Smooth muscle cell (in vitro differentiated cells): Measurements from ENCODE around the gene ATP6V0D1. TPM values are rescaled to one million over a fixed set of nuclear protein-coding genes. Genes with fewer than 3 reads are reported as not detected.

ENCODE experiments used
- DNase-seq: peaks from one replicate; lab custom pipeline; 2025; ENCODE audit not compliant: unreplicated experiment; lab: John Stamatoyannopoulos, UW
- H2AFZ ChIP-seq: fragments of 200-600 bp; sonication (generic); 2 replicates; pipeline ENCODE4 v1.6.0; 2016; ENCODE audit warnings: antibody characterized with exemption, low read depth, mild to moderate bottlenecking
- H3F3A ChIP-seq: fragments of 200-600 bp; sonication (generic); 2 replicates; pipeline ENCODE4 v1.6.0; 2017; ENCODE audit warnings: antibody characterized with exemption, low read depth
- H3K27ac ChIP-seq: fragments of 200-600 bp; sonication (generic); 2 replicates; pipeline ENCODE4 v1.5.1; 2016; ENCODE audit warnings: low read depth, mild to moderate bottlenecking
- H3K27me3 ChIP-seq: fragments of 200-600 bp; sonication (generic); 2 replicates; pipeline ENCODE4 v1.6.1; 2016; ENCODE audit warnings: low read depth, mild to moderate bottlenecking
- H3K36me3 ChIP-seq: fragments of 200-600 bp; sonication (generic); 2 replicates; pipeline ENCODE4 v1.5.1; 2016; ENCODE audit warnings: low read depth
- H3K4me1 ChIP-seq: fragments of 200-600 bp; sonication (generic); 2 replicates; pipeline ENCODE4 v1.5.1; 2016; ENCODE audit warnings: low read depth
- H3K4me2 ChIP-seq: fragments of 200-600 bp; sonication (generic); 2 replicates; pipeline ENCODE4 v1.6.0; 2016; ENCODE audit warnings: mild to moderate bottlenecking
- H3K4me3 ChIP-seq: fragments of 200-600 bp; sonication (generic); 2 replicates; pipeline ENCODE4 v1.5.1; 2016; ENCODE audit warnings: mild to moderate bottlenecking
- H3K79me2 ChIP-seq: fragments of 200-600 bp; sonication (generic); 2 replicates; pipeline ENCODE4 v1.6.0; 2016; ENCODE audit warnings: low read depth, mild to moderate bottlenecking
- H3K9ac ChIP-seq: fragments of 200-600 bp; sonication (generic); 2 replicates; pipeline ENCODE4 v1.6.0; 2016; ENCODE audit warnings: low read depth
- H3K9me3 ChIP-seq: fragments of 200-600 bp; sonication (generic); replicated peaks from 2 replicates; pipeline ENCODE4 v1.5.1; 2016; ENCODE audit warnings: low read depth
- H4K20me1 ChIP-seq: fragments of 200-600 bp; sonication (generic); 2 replicates; pipeline ENCODE4 v1.6.0; 2016; ENCODE audit warnings: low read depth
- WGBS: methylation state at CpG from one replicate; pipeline ENCODE4 v1.1.7; 2016; ENCODE audit warnings: low lambda C conversion rate; 5-methylcytosine and 5-hydroxymethylcytosine counted together
- polyA plus RNA-seq: library from polyadenylated mRNA; unstranded; fragments of >200 nt; fragmentation: Nextera tagmentation; extraction: Ambion mirVana; gene quantifications from 2 replicates; pipeline ENCODE4 v1.2.1, GENCODE V29; 2016
- total RNA-seq: library from RNA; depleted of rRNA; stranded (reverse); fragments of >200 nt; gene quantifications from 2 replicates; pipeline ENCODE4 v1.2.3, GENCODE V29; 2014
- TF ChIP-seq, protein P1 (sequence below): fragments of 200-600 bp; sonication (generic); IDR thresholded peaks from 2 replicates; pipeline ENCODE4 v1.5.1; 2017; ENCODE audit warnings: borderline replicate concordance, mild to moderate bottlenecking, antibody characterized with exemption; ENCODE audit not compliant: insufficient read depth, poor library complexity, severe bottlenecking

ATP6V0D1 gene
- total and polyA plus RNA-seq, 2 experiments from 2014 or later, result 96.8 to 114 TPM

DNA sequence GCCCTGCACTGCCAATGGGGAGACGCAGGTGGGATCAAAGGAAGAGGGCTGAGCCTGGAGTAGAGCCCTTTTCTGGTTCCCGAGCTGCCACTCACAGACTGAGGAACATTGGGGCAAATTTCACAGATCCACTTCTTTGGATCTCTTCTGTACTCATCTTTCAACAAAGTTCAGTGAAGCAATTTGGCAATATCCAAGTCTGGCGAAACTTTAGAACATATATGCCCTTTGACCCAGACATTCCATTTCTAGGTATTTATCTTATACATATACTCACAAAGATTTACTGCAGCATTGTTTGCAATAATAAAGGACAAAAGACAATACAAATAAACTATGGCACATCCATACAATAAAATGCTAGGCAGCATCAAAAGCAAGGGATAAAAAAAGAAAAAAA lies 69.6 kb downstream of the ATP6V0D1 start:
- peaks cover 17% of the 10 kb centered on the region for H4K20me1 ChIP-seq
- H3K36me3 ChIP-seq, result no peaks in the 10 kb centered on the region
- H3F3A ChIP-seq, result peaks cover 4% of the 10 kb centered on the region
- no peaks in the 10 kb centered on the region for H3K27me3 ChIP-seq
- WGBS, result 94% methylated on average over 3 of the region's 3 CpGs
- H3K9ac ChIP-seq, result no peak overlapping the region
- TF ChIP-seq, protein P1, sequence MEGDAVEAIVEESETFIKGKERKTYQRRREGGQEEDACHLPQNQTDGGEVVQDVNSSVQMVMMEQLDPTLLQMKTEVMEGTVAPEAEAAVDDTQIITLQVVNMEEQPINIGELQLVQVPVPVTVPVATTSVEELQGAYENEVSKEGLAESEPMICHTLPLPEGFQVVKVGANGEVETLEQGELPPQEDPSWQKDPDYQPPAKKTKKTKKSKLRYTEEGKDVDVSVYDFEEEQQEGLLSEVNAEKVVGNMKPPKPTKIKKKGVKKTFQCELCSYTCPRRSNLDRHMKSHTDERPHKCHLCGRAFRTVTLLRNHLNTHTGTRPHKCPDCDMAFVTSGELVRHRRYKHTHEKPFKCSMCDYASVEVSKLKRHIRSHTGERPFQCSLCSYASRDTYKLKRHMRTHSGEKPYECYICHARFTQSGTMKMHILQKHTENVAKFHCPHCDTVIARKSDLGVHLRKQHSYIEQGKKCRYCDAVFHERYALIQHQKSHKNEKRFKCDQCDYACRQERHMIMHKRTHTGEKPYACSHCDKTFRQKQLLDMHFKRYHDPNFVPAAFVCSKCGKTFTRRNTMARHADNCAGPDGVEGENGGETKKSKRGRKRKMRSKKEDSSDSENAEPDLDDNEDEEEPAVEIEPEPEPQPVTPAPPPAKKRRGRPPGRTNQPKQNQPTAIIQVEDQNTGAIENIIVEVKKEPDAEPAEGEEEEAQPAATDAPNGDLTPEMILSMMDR, result no peak
- DNase-seq, result no peak
- no peaks in the 10 kb centered on the region for H3K9me3 ChIP-seq
- no peak overlapping the region for H3K27ac ChIP-seq
- no peak overlapping the region for H2AFZ ChIP-seq
- no peak overlapping the region for H3K4me3 ChIP-seq
- peaks cover 6% of the 10 kb centered on the region for H3K4me1 ChIP-seq
- H3K4me2 ChIP-seq, result no peak overlapping the region
- H3K79me2 ChIP-seq, result no peaks in the 10 kb centered on the region

DNA sequence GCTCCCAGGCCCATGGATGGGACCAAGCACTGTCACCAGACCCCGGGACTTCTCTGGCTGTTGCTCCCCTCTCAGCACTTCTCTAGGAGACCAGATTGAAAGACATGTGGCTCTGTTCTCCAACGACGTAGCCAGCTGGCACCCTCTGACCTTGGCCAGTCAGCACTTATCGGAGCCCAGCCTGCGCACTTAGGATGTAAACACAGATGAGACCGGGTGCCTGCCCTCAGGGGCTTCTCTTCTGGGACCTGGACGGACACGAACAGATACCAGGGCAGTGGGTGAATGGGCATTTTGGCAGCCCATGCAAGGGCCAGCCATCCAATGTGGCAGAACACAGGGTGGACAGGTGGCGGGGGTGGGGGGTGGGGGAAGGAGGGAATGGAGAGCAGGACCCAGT lies 71.3 kb downstream of the ATP6V0D1 start:
- DNase-seq, result no peak
- no peaks in the 10 kb centered on the region for H3K36me3 ChIP-seq
- WGBS, result 93% methylated on average over 9 of the region's 9 CpGs
- no peaks in the 10 kb centered on the region for H3K79me2 ChIP-seq
- H3K4me2 ChIP-seq, result no peak overlapping the region
- TF ChIP-seq, protein P1, result no peak
- H3K27me3 ChIP-seq, result no peaks in the 10 kb centered on the region
- H4K20me1 ChIP-seq, result peaks cover 17% of the 10 kb centered on the region
- no peaks in the 10 kb centered on the region for H3K9me3 ChIP-seq
- H3K4me1 ChIP-seq, result no peaks in the 10 kb centered on the region
- H3K27ac ChIP-seq, result no peak overlapping the region
- no peak overlapping the region for H3K4me3 ChIP-seq
- H2AFZ ChIP-seq, result no peak overlapping the region
- no peak overlapping the region for H3K9ac ChIP-seq
- peaks cover 4% of the 10 kb centered on the region for H3F3A ChIP-seq

DNA sequence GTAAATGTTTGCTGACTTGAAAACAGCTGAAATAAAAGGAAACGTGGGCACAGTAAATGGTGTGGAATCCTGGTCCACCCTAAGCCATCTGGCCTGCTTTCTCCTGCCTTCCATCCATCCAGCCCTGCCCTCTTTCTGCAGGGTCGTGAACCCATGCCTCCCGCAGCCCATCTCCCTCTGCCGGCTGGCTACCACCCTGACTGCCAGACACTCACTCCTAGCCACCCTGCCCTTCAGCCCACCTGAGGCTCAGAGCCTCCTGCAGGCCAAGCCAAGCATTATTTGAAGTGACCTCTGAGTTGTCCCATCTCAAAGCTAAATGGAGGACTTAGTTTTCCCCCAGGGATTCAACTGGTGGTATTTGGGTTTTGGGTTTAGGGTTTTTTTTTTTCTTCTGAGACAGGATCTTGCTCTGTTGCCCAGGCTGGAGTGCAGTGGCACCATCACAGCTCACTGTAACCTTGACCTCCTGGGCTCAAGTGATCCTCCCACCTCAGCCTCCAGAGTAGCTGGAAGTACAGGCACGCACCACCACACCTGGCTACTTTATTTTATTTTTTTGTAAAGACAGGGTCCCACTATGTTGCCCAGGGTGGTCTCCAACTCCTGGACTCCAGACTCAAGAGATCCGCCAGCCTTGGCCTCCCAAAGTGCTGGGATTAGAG lies 73.0 kb downstream of the ATP6V0D1 start:
- H3K27me3 ChIP-seq, result no peaks in the 10 kb centered on the region
- H3F3A ChIP-seq, result no peaks in the 10 kb centered on the region
- no peaks in the 10 kb centered on the region for H3K79me2 ChIP-seq
- WGBS, result 87% methylated on average over 6 of the region's 6 CpGs
- H3K4me2 ChIP-seq, result no peak overlapping the region
- H3K4me3 ChIP-seq, result no peak overlapping the region
- H2AFZ ChIP-seq, result no peak overlapping the region
- DNase-seq, result no peak
- peaks cover 17% of the 10 kb centered on the region for H4K20me1 ChIP-seq
- H3K27ac ChIP-seq, result no peak overlapping the region
- no peaks in the 10 kb centered on the region for H3K36me3 ChIP-seq
- no peaks in the 10 kb centered on the region for H3K9me3 ChIP-seq
- TF ChIP-seq, protein P1, result no peak
- no peak overlapping the region for H3K9ac ChIP-seq
- no peaks in the 10 kb centered on the region for H3K4me1 ChIP-seq
